GM12878 (cell line): ENCODE results near the gene EYS. TPM values are rescaled to one million over a fixed set of nuclear protein-coding genes. Genes with fewer than 3 reads are reported as not detected.

ENCODE experiments used
- ATAC-seq: fragments of 200-7000 bp; cut with Tn5 transposase; 3 replicates; pipeline ENCODE4 v1.9.1; 2020; ENCODE audit warnings: mild to moderate bottlenecking, moderate library complexity
- BruUV-seq: library from RNA; stranded (reverse); fragments of 400-500 nt; replicated peaks from 2 replicates; lab custom pipeline; 2021; lab: Mats Ljungman, UMichigan
- CTCF ChIA-PET: fragments of 300-600 bp; sonication (Branson Sonifier 250); formaldehyde crosslinking; extraction: SDS; loops from one replicate; lab custom pipeline; 2021; ENCODE audit warnings: inconsistent platforms; lab: Yijun Ruan, JAX
- POLR2A ChIA-PET: fragments of 350-600 bp; formaldehyde crosslinking; extraction: SDS; loops from one replicate; lab custom pipeline; 2021; ENCODE audit warnings: inconsistent platforms; lab: Charles Lee
- RAD21 ChIA-PET: fragments of 300-600 bp; sonication (Branson Sonifier 250); formaldehyde crosslinking; loops from one replicate; lab custom pipeline; 2023; ENCODE audit warnings: antibody characterized with exemption; ENCODE audit not compliant: unreplicated experiment; lab: Charles Lee
- SMC1A ChIA-PET: fragments of 300-600 bp; sonication (Branson Sonifier 250); formaldehyde crosslinking; loops from one replicate; lab custom pipeline; 2023; ENCODE audit not compliant: unreplicated experiment, uncharacterized antibody; lab: Charles Lee
- DNase-seq: peaks from one replicate; pipeline ENCODE4 v3.0.0-alpha.2; 2011; ENCODE audit warnings: low read depth, low spot score
- FAIRE-seq: peaks from 3 replicates; lab custom pipeline; 2011; peaks lifted over from hg19 to GRCh38; lab: Jason Lieb, UNC
- H2AFZ ChIP-seq: 2 replicates; pipeline ENCODE4 v1.6.0; 2011; ENCODE audit warnings: low read depth, low read length, control low read depth; ENCODE audit not compliant: control insufficient read depth
- H3K27ac ChIP-seq: 2 replicates; pipeline ENCODE4 v1.5.1; 2011; ENCODE audit warnings: control low read depth; ENCODE audit not compliant: control insufficient read depth, insufficient read depth
- H3K27me3 ChIP-seq, 2 experiments: replicated peaks in 1 of 2; 2 replicates each; pipeline versions ENCODE4 v1.6.0 to v1.6.1; 2011; ENCODE audit warnings: low read length in 1 of 2; ENCODE audit not compliant: control insufficient read depth in 2 of 2, insufficient read depth in 2 of 2
- H3K36me3 ChIP-seq, 2 experiments: 2 replicates each; pipeline ENCODE4 v1.5.1; 2011; ENCODE audit warnings: low read length in 1 of 2; ENCODE audit not compliant: control insufficient read depth in 2 of 2, insufficient read depth in 2 of 2
- H3K4me1 ChIP-seq: 2 replicates; pipeline ENCODE4 v1.6.1; 2011; ENCODE audit warnings: mild to moderate bottlenecking, low read length, moderate library complexity, mixed read lengths; ENCODE audit not compliant: control insufficient read depth, insufficient read depth
- H3K4me2 ChIP-seq: 2 replicates; pipeline ENCODE4 v1.6.0; 2011; ENCODE audit warnings: control low read depth; ENCODE audit not compliant: control insufficient read depth, insufficient read depth
- H3K4me3 ChIP-seq: fragments of 200-600 bp; sonication (generic); 2 replicates; pipeline ENCODE4 v1.5.1; 2016
- H3K79me2 ChIP-seq: 2 replicates; pipeline ENCODE4 v1.6.0; 2011; ENCODE audit warnings: low read length; ENCODE audit not compliant: control insufficient read depth, insufficient read depth
- H3K9ac ChIP-seq: 2 replicates; pipeline ENCODE4 v1.8.0; 2011; ENCODE audit warnings: low read length, control low read depth, mixed read lengths; ENCODE audit not compliant: control insufficient read depth, insufficient read depth
- H3K9me3 ChIP-seq: replicated peaks from 3 replicates; pipeline ENCODE4 v1.5.1; 2011; ENCODE audit warnings: mild to moderate bottlenecking, low read length; ENCODE audit not compliant: control insufficient read depth, insufficient read depth
- H4K20me1 ChIP-seq: 2 replicates; pipeline ENCODE4 v1.6.0; 2011; ENCODE audit not compliant: control insufficient read depth, insufficient read depth
- CREM ChIP-seq: IDR thresholded peaks from 2 replicates; pipeline ENCODE4 v1.6.1; 2014; ENCODE audit warnings: antibody characterized with exemption, low read depth
- ELK1 ChIP-seq: IDR thresholded peaks from 2 replicates; pipeline ENCODE4 v1.6.1; 2012; ENCODE audit warnings: low read depth, low read length, improper control_type of control experiment
- FOS ChIP-seq: IDR thresholded peaks from 3 replicates; pipeline ENCODE4 v1.6.1; 2011; ENCODE audit warnings: borderline replicate concordance; ENCODE audit not compliant: insufficient read length; ENCODE audit errors: extremely low read depth
- FOXM1 ChIP-seq: IDR thresholded peaks from 2 replicates; pipeline ENCODE4 v1.6.1; 2012; ENCODE audit warnings: low read depth, mild to moderate bottlenecking, inconsistent platforms, low read length, moderate library complexity
- JUNB ChIP-seq: IDR thresholded peaks from 2 replicates; pipeline ENCODE4 v1.6.1; 2016; ENCODE audit warnings: antibody characterized with exemption, mild to moderate bottlenecking
- KAT2A ChIP-seq: conservative IDR thresholded peaks from 2 replicates; pipeline ENCODE4 v1.6.1; 2011; ENCODE audit warnings: low read depth, low read length; ENCODE audit not compliant: control insufficient read depth
- POLR2A ChIP-seq: IDR thresholded peaks from 2 replicates; pipeline ENCODE4 v1.6.1; 2011; ENCODE audit warnings: low read depth, mild to moderate bottlenecking, low read length
- SREBF1 ChIP-seq: IDR thresholded peaks from 2 replicates; pipeline ENCODE4 v1.6.1; 2012; ENCODE audit warnings: mild to moderate bottlenecking, low read length
- ZNF274 ChIP-seq: IDR thresholded peaks from one replicate; pipeline ENCODE4 v1.8.0; 2011; ENCODE audit not compliant: insufficient read length, insufficient read depth
- ZSCAN29 ChIP-seq: fragments of 450-650 bp; IDR thresholded peaks from 2 replicates; pipeline ENCODE4 v1.6.1; 2017; ENCODE audit warnings: mild to moderate bottlenecking, moderate library complexity
- WGBS: methylation state at CpG from one replicate; pipeline ENCODE4 v1.1.6; 2016; ENCODE audit warnings: low lambda C conversion rate; ENCODE audit not compliant: insufficient replicate concordance, insufficient coverage; ENCODE audit errors: missing lambda C conversion rate; 5-methylcytosine and 5-hydroxymethylcytosine counted together
- in situ Hi-C: fragments of 300-500 bp; cut with MboI; formaldehyde crosslinking; loops from 9 replicates; pipeline ENCODE4 v1.14.3; 2018; ENCODE audit warnings: mixed read lengths
- intact Hi-C: fragments of 100-400 bp; cut with micrococcal nuclease; formaldehyde crosslinking; loops from one replicate; pipeline ENCODE4 v1.14.2; 2022; ENCODE audit not compliant: unreplicated experiment
- polyA plus RNA-seq, 11 experiments: library from polyadenylated mRNA; depleted of rRNA in 4 of 11; unstranded in 6 of 11; stranded (reverse) in 5 of 11; fragments of >200 nt; fragmentation: Nextera tagmentation in 4 of 11; fragmentation: Illumina TruSeq in 1 of 11; extraction: Ambion mirVana in 4 of 11; extraction: Trizol in 1 of 11; gene quantifications; 1 replicate in 1 of 11; 2 replicates in 10 of 11; pipeline versions ENCODE4 v1.2.1 to v1.2.3, GENCODE V29; 2011 to 2016; ENCODE audit warnings: inconsistent platforms in 2 of 11, missing spikeins in 2 of 11, low read depth in 1 of 11
- total RNA-seq, 4 experiments: library from RNA; depleted of rRNA in 3 of 4; stranded (reverse); fragments of >200 nt in 3 of 4; fragmentation: Illumina TruSeq in 1 of 4; extraction: Trizol in 1 of 4; gene quantifications; 2 replicates each; pipeline versions ENCODE4 v1.2.1 to v1.2.3, GENCODE V29; 2013 to 2021
- TF ChIP-seq, protein P1 (sequence below): fragments of 450-650 bp; formaldehyde crosslinking; IDR thresholded peaks from 2 replicates; pipeline ENCODE4 v1.4.0; 2020; ENCODE audit warnings: mild to moderate bottlenecking, moderate library complexity
- TF ChIP-seq, protein P2 (sequence below): fragments of 150-350 bp; IDR thresholded peaks from 2 replicates; pipeline ENCODE4 v1.6.1; 2014; ENCODE audit warnings: mild to moderate bottlenecking, low read depth, low read length
- TF ChIP-seq, protein P3 (sequence below): IDR thresholded peaks from 2 replicates; pipeline ENCODE4 v1.6.1; 2012; ENCODE audit warnings: improper control_type of control experiment, low read depth, low read length; ENCODE audit not compliant: insufficient replicate concordance

Gene EYS
- total and polyA plus RNA-seq, 10 of the 15 experiments (the other 5 are each of a cell fraction or from before 2014, with no cell fraction given): under 0.01 to 0.14 (median 0.02) TPM; not detected in 1

DNA sequence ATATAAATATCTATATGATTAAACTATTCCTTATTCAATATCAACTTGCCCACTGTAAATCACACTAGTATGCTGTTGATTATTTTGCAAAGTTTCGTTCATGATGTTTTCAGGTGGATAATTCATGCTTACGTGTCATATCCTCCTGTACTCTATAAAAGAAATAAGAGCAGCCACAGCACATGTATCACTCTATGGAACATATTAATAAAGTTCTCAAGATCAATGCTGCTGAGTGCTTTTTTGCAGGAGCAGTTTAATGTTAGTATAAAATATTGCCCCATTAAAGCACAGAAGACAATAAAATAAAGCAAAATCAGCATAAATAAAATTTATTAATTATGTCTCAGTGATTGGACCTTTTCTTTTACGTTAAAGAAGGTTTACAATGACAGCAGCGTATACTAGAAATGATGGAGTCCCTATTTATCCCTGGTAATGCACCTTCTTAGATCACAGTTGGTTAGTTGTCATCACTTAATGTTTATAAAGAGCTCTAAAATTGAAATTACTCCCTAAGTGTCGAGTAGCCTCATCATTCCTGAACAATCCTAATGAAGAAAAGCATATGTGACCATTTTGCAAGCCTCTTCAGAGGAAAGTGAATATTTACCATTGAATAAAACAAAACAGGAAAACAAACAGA lies 517.7 kb downstream of the EYS start:
- Histone ChIP-seq H3K36me3 (no peaks in the 10 kb centered on the region), H3K27me3 (no peaks in the 10 kb centered on the region), H3K27ac (no peak overlapping the region), H3K9ac (no peak overlapping the region), H3K9me3 (no peaks in the 10 kb centered on the region), H3K4me2 (no peak overlapping the region), H4K20me1 (no peaks in the 10 kb centered on the region), H2AFZ (no peak overlapping the region), H3K4me3 (no peak overlapping the region), H3K79me2 (no peaks in the 10 kb centered on the region), H3K4me1 (no peaks in the 10 kb centered on the region)
- 3% methylated on average over 5 of the region's 5 CpGs for WGBS
- RAD21 ChIA-PET: no interaction called here
- FAIRE-seq (no peak), DNase-seq (no peak), ATAC-seq (no peak)
- intact Hi-C loops (no loop called here), in situ Hi-C loops (no loop called here)
- POLR2A ChIA-PET: interaction anchor here (0.6 kb wide), 1 partner anchor 293 kb away, joined by 4 read pairs; no protein-coding TSS in a partner anchor
- SMC1A ChIA-PET: no interaction called here
- no TSS peak for BruUV-seq
- CTCF ChIA-PET: no interaction called here
- TF ChIP-seq ELK1: no peak
- TF ChIP-seq, protein P1, sequence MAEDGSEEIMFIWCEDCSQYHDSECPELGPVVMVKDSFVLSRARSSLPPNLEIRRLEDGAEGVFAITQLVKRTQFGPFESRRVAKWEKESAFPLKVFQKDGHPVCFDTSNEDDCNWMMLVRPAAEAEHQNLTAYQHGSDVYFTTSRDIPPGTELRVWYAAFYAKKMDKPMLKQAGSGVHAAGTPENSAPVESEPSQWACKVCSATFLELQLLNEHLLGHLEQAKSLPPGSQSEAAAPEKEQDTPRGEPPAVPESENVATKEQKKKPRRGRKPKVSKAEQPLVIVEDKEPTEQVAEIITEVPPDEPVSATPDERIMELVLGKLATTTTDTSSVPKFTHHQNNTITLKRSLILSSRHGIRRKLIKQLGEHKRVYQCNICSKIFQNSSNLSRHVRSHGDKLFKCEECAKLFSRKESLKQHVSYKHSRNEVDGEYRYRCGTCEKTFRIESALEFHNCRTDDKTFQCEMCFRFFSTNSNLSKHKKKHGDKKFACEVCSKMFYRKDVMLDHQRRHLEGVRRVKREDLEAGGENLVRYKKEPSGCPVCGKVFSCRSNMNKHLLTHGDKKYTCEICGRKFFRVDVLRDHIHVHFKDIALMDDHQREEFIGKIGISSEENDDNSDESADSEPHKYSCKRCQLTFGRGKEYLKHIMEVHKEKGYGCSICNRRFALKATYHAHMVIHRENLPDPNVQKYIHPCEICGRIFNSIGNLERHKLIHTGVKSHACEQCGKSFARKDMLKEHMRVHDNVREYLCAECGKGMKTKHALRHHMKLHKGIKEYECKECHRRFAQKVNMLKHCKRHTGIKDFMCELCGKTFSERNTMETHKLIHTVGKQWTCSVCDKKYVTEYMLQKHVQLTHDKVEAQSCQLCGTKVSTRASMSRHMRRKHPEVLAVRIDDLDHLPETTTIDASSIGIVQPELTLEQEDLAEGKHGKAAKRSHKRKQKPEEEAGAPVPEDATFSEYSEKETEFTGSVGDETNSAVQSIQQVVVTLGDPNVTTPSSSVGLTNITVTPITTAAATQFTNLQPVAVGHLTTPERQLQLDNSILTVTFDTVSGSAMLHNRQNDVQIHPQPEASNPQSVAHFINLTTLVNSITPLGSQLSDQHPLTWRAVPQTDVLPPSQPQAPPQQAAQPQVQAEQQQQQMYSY: no peak
- TF ChIP-seq ZSCAN29: no peak
- no peak for TF ChIP-seq JUNB
- no peak for TF ChIP-seq ZNF274
- TF ChIP-seq, protein P2, sequence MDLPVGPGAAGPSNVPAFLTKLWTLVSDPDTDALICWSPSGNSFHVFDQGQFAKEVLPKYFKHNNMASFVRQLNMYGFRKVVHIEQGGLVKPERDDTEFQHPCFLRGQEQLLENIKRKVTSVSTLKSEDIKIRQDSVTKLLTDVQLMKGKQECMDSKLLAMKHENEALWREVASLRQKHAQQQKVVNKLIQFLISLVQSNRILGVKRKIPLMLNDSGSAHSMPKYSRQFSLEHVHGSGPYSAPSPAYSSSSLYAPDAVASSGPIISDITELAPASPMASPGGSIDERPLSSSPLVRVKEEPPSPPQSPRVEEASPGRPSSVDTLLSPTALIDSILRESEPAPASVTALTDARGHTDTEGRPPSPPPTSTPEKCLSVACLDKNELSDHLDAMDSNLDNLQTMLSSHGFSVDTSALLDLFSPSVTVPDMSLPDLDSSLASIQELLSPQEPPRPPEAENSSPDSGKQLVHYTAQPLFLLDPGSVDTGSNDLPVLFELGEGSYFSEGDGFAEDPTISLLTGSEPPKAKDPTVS: no peak
- TF ChIP-seq CREM: no peak
- no peak for TF ChIP-seq FOS
- TF ChIP-seq POLR2A: no peak
- TF ChIP-seq FOXM1: no peak
- TF ChIP-seq SREBF1: no peak
- no peak for TF ChIP-seq KAT2A
- TF ChIP-seq, protein P3, sequence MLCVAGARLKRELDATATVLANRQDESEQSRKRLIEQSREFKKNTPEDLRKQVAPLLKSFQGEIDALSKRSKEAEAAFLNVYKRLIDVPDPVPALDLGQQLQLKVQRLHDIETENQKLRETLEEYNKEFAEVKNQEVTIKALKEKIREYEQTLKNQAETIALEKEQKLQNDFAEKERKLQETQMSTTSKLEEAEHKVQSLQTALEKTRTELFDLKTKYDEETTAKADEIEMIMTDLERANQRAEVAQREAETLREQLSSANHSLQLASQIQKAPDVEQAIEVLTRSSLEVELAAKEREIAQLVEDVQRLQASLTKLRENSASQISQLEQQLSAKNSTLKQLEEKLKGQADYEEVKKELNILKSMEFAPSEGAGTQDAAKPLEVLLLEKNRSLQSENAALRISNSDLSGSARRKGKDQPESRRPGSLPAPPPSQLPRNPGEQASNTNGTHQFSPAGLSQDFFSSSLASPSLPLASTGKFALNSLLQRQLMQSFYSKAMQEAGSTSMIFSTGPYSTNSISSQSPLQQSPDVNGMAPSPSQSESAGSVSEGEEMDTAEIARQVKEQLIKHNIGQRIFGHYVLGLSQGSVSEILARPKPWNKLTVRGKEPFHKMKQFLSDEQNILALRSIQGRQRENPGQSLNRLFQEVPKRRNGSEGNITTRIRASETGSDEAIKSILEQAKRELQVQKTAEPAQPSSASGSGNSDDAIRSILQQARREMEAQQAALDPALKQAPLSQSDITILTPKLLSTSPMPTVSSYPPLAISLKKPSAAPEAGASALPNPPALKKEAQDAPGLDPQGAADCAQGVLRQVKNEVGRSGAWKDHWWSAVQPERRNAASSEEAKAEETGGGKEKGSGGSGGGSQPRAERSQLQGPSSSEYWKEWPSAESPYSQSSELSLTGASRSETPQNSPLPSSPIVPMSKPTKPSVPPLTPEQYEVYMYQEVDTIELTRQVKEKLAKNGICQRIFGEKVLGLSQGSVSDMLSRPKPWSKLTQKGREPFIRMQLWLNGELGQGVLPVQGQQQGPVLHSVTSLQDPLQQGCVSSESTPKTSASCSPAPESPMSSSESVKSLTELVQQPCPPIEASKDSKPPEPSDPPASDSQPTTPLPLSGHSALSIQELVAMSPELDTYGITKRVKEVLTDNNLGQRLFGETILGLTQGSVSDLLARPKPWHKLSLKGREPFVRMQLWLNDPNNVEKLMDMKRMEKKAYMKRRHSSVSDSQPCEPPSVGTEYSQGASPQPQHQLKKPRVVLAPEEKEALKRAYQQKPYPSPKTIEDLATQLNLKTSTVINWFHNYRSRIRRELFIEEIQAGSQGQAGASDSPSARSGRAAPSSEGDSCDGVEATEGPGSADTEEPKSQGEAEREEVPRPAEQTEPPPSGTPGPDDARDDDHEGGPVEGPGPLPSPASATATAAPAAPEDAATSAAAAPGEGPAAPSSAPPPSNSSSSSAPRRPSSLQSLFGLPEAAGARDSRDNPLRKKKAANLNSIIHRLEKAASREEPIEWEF: no peak
